ENCODE results near the gene MLXIPL.
"Not testable (repeated sequence)": the region's sequence is repeated elsewhere in the genome, so short reads cannot be mapped to it uniquely, and the experiment has no call there.

MLXIPL gene

GRCh38 chr7:73621168-73622063 lies 2.9 kb downstream of the MLXIPL start:
- no peak for DNase-seq (ENCODE audit: low read depth)
- TF ChIP-seq, protein P1, sequence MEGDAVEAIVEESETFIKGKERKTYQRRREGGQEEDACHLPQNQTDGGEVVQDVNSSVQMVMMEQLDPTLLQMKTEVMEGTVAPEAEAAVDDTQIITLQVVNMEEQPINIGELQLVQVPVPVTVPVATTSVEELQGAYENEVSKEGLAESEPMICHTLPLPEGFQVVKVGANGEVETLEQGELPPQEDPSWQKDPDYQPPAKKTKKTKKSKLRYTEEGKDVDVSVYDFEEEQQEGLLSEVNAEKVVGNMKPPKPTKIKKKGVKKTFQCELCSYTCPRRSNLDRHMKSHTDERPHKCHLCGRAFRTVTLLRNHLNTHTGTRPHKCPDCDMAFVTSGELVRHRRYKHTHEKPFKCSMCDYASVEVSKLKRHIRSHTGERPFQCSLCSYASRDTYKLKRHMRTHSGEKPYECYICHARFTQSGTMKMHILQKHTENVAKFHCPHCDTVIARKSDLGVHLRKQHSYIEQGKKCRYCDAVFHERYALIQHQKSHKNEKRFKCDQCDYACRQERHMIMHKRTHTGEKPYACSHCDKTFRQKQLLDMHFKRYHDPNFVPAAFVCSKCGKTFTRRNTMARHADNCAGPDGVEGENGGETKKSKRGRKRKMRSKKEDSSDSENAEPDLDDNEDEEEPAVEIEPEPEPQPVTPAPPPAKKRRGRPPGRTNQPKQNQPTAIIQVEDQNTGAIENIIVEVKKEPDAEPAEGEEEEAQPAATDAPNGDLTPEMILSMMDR (IDR thresholded peaks at IDR 0.05; ENCODE audit: low read length, missing control alignments): no peak
- no peak overlapping the region for H3K4me3 ChIP-seq (replicated peaks; ENCODE audit: low read depth, low read length)

- H3K4me3 ChIP-seq (replicated peaks; ENCODE audit: low read depth, low read length); DNase-seq (ENCODE audit: low read depth): not testable (repeated sequence)
These were observed 4.9 kb downstream of the MLXIPL start for GRCh38 chr7:73619394-73619793.

GRCh38 chr7:73618538-73618937 lies 5.8 kb downstream of the MLXIPL start:
- no peak overlapping the region for H3K4me3 ChIP-seq (replicated peaks; ENCODE audit: low read depth, low read length)
- no peak for DNase-seq (ENCODE audit: low read depth)
- TF ChIP-seq, protein P1 (IDR thresholded peaks at IDR 0.05; ENCODE audit: low read length, missing control alignments): no peak

DNA sequence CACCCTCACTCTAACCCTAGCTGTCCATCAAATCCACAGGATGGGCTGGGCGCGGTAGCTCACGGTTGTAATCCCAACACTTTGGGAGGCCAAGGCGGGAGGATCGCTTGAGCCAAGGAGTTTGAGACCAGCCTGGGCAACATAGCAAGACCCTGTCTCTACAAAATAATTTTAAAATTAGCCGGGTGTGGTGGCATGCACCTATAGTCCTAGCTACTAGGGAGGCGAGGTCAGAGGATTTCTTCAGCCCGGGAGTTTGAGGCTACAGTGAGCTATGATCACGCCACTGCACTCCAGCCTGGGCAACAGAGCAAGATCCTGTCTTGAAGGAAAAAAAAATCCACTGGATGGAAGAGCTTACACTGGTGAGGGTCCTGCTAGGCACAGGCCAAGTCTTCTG lies 6.8 kb downstream of the MLXIPL start:
- H3K4me3 ChIP-seq (replicated peaks; ENCODE audit: low read depth, low read length); DNase-seq (ENCODE audit: low read depth): not testable (repeated sequence)

DNA sequence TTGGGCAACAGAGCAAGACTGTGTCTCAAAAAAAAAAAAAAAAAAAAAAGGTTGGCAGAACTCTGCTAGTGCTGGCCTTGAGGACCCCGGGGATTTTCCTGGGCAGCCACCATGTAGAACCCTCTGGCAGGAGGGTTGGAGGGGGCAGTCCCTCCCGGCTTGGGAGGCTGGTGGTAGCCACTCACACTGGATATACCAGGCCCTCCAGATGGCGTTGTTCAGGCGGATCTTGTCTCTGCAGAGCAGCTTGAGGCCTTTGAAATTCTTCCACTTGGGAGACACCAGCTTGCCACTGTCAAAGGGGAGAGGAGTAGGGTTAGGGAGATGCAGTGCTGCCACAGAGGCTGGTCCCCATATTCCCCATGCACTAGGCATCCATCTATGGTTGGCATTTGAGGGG lies 8.4 kb downstream of the MLXIPL start:
- peak; percentile 24 for DNase-seq (ENCODE audit: low read depth)
- TF ChIP-seq, protein P1 (IDR thresholded peaks at IDR 0.05; ENCODE audit: low read length, missing control alignments): peak; percentile 15
- no peak overlapping the region for H3K4me3 ChIP-seq (replicated peaks; ENCODE audit: low read depth, low read length)

DNA sequence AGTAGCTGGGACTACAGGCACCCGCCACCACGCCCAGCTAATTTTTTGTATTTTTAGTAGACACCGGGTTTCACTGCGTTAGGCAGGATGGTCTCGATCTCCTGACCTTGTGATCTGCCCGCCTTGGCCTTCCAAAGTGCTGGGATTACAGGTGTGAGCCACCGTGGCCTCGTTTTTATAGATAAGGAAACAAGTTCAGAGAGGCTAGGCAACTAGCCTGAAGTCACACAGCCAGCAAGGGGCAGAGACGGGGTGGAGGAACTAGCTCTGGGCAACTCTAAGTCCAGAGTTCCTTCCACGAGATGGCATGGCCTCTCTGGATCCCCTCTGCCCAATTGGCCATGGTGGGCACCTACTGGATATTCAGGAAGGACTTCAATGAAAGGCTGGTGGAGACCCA lies 9.4 kb downstream of the MLXIPL start:
- H3K4me3 ChIP-seq (replicated peaks; ENCODE audit: low read depth, low read length); DNase-seq (ENCODE audit: low read depth): not testable (repeated sequence)

- H3K4me3 ChIP-seq (replicated peaks; ENCODE audit: low read depth, low read length): no peak overlapping the region
- TF ChIP-seq, protein P1 (IDR thresholded peaks at IDR 0.05; ENCODE audit: low read length, missing control alignments): no peak
- no peak for DNase-seq (ENCODE audit: low read depth)
These were observed 10.2 kb downstream of the MLXIPL start for GRCh38 chr7:73613954-73614735.

DNA sequence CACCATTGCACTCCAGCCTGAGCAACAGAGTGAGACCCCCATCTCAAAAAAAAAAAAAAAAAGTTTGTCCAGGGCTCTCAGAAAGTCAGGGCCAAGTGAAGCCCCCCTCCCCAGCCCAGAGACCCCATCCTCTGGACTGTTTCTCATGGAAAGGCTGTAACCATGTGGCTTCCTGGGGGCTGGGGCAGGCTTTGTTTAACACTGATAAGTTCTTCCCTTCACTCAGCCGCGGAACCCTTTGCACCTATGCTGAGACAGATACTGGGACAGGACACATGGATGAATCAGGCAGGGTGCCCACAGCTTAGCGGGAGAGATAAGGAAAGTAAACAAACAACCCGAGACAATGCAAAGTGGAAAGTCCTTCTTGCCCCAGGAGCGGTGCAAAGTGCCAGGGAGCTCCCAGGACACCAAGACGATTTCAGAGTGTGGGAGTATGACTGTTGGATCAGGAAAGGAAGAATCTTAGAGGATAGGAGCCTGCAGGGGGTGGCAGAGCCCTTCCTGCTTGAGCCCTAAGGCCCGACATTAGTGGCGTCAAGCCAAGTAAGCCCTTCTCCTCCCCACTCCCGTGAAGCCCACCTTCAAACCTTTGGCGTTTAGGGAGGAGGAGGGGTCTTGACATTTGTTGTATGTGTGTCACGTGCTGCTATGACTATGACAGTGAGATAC lies 11.6 kb downstream of the MLXIPL start:
- no peak overlapping the region for H3K4me3 ChIP-seq (replicated peaks; ENCODE audit: low read depth, low read length)
- TF ChIP-seq, protein P1 (IDR thresholded peaks at IDR 0.05; ENCODE audit: low read length, missing control alignments): peak; percentile 27
- peak; percentile 54 for DNase-seq (ENCODE audit: low read depth)

Data from fibroblast of pulmonary artery (primary cell).